Common myeloid progenitor, CD34-positive (primary cell): ENCODE measurements around the gene KRT1.
"Not testable (repeated sequence)": the region's sequence is repeated elsewhere in the genome, so short reads cannot be mapped to it uniquely, and the experiment has no call there.

Experiments used
- CTCF ChIA-PET: fragments of 350-600 bp; sonication (Branson Sonifier 250); formaldehyde crosslinking; loops from one replicate; lab custom pipeline; 2021; ENCODE audit warnings: antibody characterized with exemption; lab: Charles Lee
- POLR2A ChIA-PET: fragments of 350-600 bp; sonication (Branson Sonifier 250); formaldehyde crosslinking; loops from one replicate; lab custom pipeline; 2021; ENCODE audit warnings: antibody characterized with exemption; lab: Charles Lee
- DNase-seq, 3 donors: peaks; one replicate each; pipeline versions ENCODE4 v3.0.0 to v3.0.0-alpha.2; 2013
- H3K27ac ChIP-seq, 2 experiments: 1 replicate in 1 of 2; 2 replicates in 1 of 2; pipeline ENCODE4 v1.7.0; 2013; ENCODE audit warnings: inconsistent platforms in 2 of 2, low read length in 2 of 2, mild to moderate bottlenecking in 2 of 2, low read depth in 1 of 2, moderate library complexity in 1 of 2; ENCODE audit not compliant: severe bottlenecking in 2 of 2, insufficient read depth in 1 of 2, poor library complexity in 1 of 2
- H3K27me3 ChIP-seq, 5 experiments: replicated peaks in 2 of 5; 1 replicate in 3 of 5; 2 replicates in 2 of 5; pipeline versions ENCODE4 v1.6.1 to v1.7.0; 2013; ENCODE audit warnings: low read length in 4 of 5, mild to moderate bottlenecking in 2 of 5, moderate library complexity in 2 of 5, inconsistent platforms in 1 of 5; ENCODE audit not compliant: insufficient read depth in 5 of 5, control insufficient read depth in 4 of 5
- H3K36me3 ChIP-seq, 4 experiments: 1 replicate in 2 of 4; 2 replicates in 2 of 4; pipeline versions ENCODE4 v1.6.1 to v1.7.0; 2013; ENCODE audit warnings: low read length in 3 of 4, control low read depth in 1 of 4, mild to moderate bottlenecking in 1 of 4; ENCODE audit not compliant: control insufficient read depth in 4 of 4, insufficient read depth in 4 of 4
- H3K4me1 ChIP-seq, 4 experiments: 1 replicate in 3 of 4; 2 replicates in 1 of 4; pipeline versions ENCODE4 v1.6.1 to v1.7.1; 2013; ENCODE audit warnings: low read length in 3 of 4, mild to moderate bottlenecking in 3 of 4, control low read depth in 1 of 4, inconsistent platforms in 1 of 4, moderate library complexity in 1 of 4; ENCODE audit not compliant: control insufficient read depth in 4 of 4, insufficient read depth in 4 of 4; ENCODE audit errors: control extremely low read depth in 1 of 4
- H3K4me3 ChIP-seq, 7 experiments: 1 replicate in 4 of 7; 2 replicates in 3 of 7; pipeline versions ENCODE4 v1.5.1 to v1.7.0; 2013; ENCODE audit warnings: mild to moderate bottlenecking in 7 of 7, low read length in 6 of 7, moderate library complexity in 6 of 7, inconsistent platforms in 2 of 7, low read depth in 2 of 7, control low read depth in 1 of 7; ENCODE audit not compliant: insufficient read depth in 4 of 7, control insufficient read depth in 1 of 7; ENCODE audit errors: extremely low read depth in 1 of 7
- H3K9me3 ChIP-seq, 5 experiments: 1 replicate in 4 of 5; 2 replicates in 1 of 5; pipeline versions ENCODE4 v1.6.1 to v1.7.1; 2013; ENCODE audit warnings: low read length in 4 of 5, mild to moderate bottlenecking in 2 of 5, inconsistent platforms in 1 of 5, low read depth in 1 of 5, moderate library complexity in 1 of 5; ENCODE audit not compliant: control insufficient read depth in 4 of 5, insufficient read depth in 2 of 5; ENCODE audit errors: control extremely low read depth in 1 of 5
- WGBS: methylation state at CpG from one replicate; pipeline ENCODE4 v1.1.5; 2013; ENCODE audit not compliant: insufficient coverage; 5-methylcytosine and 5-hydroxymethylcytosine counted together

Gene KRT1

GRCh38 chr12:52673217-52673616, 7.0 kb downstream of the KRT1 start:
- Histone ChIP-seq H3K27me3 (peaks cover 0 to 6% (median 0%) of the 10 kb centered on the region in 5 experiments), H3K9me3 (no peaks in the 10 kb centered on the region), H3K36me3 (no peaks in the 10 kb centered on the region), H3K27ac (no peak overlapping the region), H3K4me1 (no peaks in the 10 kb centered on the region), H3K4me3 (no peak overlapping the region)
- WGBS = 94% methylated on average over 5 of the region's 5 CpGs
- CTCF ChIA-PET = interaction anchor here (0.7 to 1.9 kb wide), 3 partner anchors 8 to 12 kb away, joined by 3 to 5 read pairs (median 4); no protein-coding TSS in a partner anchor
- POLR2A ChIA-PET = no interaction called here
- DNase-seq = no peak

GRCh38 chr12:52672321-52672933, 7.8 kb downstream of the KRT1 start:
- Histone ChIP-seq H3K27me3 (peaks cover 0 to 8% (median 0%) of the 10 kb centered on the region in 5 experiments), H3K9me3 (no peaks in the 10 kb centered on the region), H3K27ac (no peak overlapping the region), H3K36me3 (no peaks in the 10 kb centered on the region), H3K4me3 (no peak overlapping the region), H3K4me1 (no peaks in the 10 kb centered on the region)
- no peak for DNase-seq
- 94% methylated on average over 2 of the region's 2 CpGs for WGBS
- ChIA-PET POLR2A (no interaction called here), CTCF (interaction anchor here (0.7 to 1.9 kb wide), 4 partner anchors 9 to 208 kb away, joined by 3 to 5 read pairs (median 4); no protein-coding TSS in a partner anchor)

- Histone ChIP-seq H3K4me1 (no peaks in the 10 kb centered on the region), H3K36me3 (no peaks in the 10 kb centered on the region), H3K27me3 (peaks cover 0 to 8% (median 0%) of the 10 kb centered on the region in 5 experiments), H3K27ac (no peak overlapping the region), H3K9me3 (no peaks in the 10 kb centered on the region), H3K4me3 (no peak overlapping the region)
- 100% methylated on average over 3 of the region's 3 CpGs for WGBS
- DNase-seq = no peak
- ChIA-PET CTCF (no interaction called here), POLR2A (no interaction called here)
Measured at GRCh38 chr12:52670961-52671360, 9.2 kb downstream of the KRT1 start.

GRCh38 chr12:52670506-52670905, 9.7 kb downstream of the KRT1 start:
- ChIA-PET CTCF (no interaction called here), POLR2A (no interaction called here)
- H3K4me1 ChIP-seq = no peaks in the 10 kb centered on the region
- DNase-seq = no peak
- H3K9me3 ChIP-seq = no peaks in the 10 kb centered on the region
- peaks cover 0 to 8% (median 0%) of the 10 kb centered on the region in 5 experiments for H3K27me3 ChIP-seq
- no peak overlapping the region for H3K27ac ChIP-seq
- H3K36me3 ChIP-seq = no peaks in the 10 kb centered on the region
- 80% methylated on average over 1 of the region's 4 CpGs for WGBS
- no peak overlapping the region for H3K4me3 ChIP-seq

- H3K27ac ChIP-seq, H3K4me3 ChIP-seq, DNase-seq, CTCF ChIA-PET, H3K27me3 ChIP-seq, H3K4me1 ChIP-seq, POLR2A ChIA-PET, H3K9me3 ChIP-seq, H3K36me3 ChIP-seq: not testable (repeated sequence)
- WGBS = 100% methylated on average over 2 of the region's 3 CpGs
Measured at GRCh38 chr12:52669941-52670340, 10.3 kb downstream of the KRT1 start.

GRCh38 chr12:52669426-52669825, 10.8 kb downstream of the KRT1 start:
- ChIA-PET CTCF (no interaction called here), POLR2A (no interaction called here)
- Histone ChIP-seq H3K4me1 (no peaks in the 10 kb centered on the region), H3K4me3 (no peak overlapping the region), H3K27me3 (peaks cover 0 to 5% (median 0%) of the 10 kb centered on the region in 5 experiments), H3K27ac (no peak overlapping the region), H3K36me3 (no peaks in the 10 kb centered on the region), H3K9me3 (no peaks in the 10 kb centered on the region)
- no peak for DNase-seq

GRCh38 chr12:52667931-52668330, 12.3 kb downstream of the KRT1 start:
- ChIA-PET POLR2A (no interaction called here), CTCF (interaction anchor here (0.9 to 1.4 kb wide), 2 partner anchors 15 to 212 kb away, joined by 3 to 4 read pairs; no protein-coding TSS in a partner anchor)

More at GRCh38 chr12:52667931-52668330, 12.3 kb downstream of the KRT1 start:
- H3K4me1 ChIP-seq = peaks cover 0 to 3% (median 0%) of the 10 kb centered on the region in 4 experiments
- peaks cover 0 to 5% (median 0%) of the 10 kb centered on the region in 5 experiments for H3K27me3 ChIP-seq
- H3K9me3 ChIP-seq = no peaks in the 10 kb centered on the region
- WGBS = 88% methylated on average over 6 of the region's 7 CpGs
- DNase-seq = no peak
- H3K27ac ChIP-seq = no peak overlapping the region
- no peaks in the 10 kb centered on the region for H3K36me3 ChIP-seq
- no peak overlapping the region for H3K4me3 ChIP-seq
